HG03108 (cell line): ENCODE data around the gene LYSMD1.

Experiments used
- ATAC-seq: cut with Tn5 transposase; IDR thresholded peaks from one replicate; pipeline ENCODE4 v1.9.1; 2021; ENCODE audit warnings: moderate library complexity; ENCODE audit not compliant: unreplicated experiment

The LYSMD1 gene

DNA sequence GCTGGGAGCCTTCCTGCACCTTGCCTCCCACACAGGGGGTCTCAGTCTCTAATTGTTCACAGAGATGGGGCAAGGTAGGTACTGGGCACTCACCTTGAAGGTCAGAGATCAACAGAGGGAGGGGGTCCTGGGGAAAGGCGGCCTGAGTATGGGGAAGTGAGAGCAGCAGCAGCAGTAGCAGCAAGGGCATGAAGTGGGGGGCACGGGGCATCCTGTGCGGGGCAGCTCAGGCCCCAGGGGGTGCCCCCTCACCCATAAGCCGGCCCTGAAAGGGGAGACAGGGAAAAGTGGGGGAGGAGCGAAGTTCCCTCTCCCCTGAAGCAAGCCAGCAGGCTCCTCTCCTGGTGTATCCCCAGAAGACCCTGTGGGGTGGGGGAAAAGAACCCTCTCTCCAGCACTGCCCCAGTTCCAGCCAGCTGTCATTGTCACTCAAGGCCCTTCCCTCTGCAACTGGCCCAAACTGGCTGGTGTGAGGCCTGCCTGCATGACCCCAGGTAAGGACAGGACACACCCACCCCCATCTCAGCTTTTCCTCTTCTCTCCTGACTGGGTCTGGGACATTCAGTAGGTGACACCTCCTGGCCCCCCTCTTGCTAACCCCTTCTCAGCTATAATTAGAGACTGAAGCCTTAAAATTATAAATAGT is 23.2 kb downstream of the LYSMD1 start:
- ATAC-seq: no peak

DNA sequence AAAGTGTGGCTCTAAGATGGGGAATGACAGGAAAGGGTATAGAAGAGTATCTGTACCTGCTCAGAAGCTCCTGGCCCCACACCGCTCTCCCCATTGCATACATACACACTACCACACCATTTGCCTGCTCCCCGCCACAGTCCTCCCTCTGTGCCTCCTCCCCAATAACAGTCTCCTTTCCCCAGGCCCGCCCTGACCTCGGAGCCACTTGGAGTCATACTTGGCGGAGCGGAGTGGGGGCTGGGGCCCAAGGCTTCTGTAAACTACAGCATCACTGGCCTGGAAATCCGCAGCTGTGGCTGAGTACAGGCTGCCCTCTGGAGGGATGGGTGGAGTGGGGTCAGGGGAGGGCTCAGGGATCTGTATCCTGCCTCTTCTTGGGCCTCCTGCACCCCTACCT is 27.9 kb downstream of the LYSMD1 start:
- no peak for ATAC-seq

DNA sequence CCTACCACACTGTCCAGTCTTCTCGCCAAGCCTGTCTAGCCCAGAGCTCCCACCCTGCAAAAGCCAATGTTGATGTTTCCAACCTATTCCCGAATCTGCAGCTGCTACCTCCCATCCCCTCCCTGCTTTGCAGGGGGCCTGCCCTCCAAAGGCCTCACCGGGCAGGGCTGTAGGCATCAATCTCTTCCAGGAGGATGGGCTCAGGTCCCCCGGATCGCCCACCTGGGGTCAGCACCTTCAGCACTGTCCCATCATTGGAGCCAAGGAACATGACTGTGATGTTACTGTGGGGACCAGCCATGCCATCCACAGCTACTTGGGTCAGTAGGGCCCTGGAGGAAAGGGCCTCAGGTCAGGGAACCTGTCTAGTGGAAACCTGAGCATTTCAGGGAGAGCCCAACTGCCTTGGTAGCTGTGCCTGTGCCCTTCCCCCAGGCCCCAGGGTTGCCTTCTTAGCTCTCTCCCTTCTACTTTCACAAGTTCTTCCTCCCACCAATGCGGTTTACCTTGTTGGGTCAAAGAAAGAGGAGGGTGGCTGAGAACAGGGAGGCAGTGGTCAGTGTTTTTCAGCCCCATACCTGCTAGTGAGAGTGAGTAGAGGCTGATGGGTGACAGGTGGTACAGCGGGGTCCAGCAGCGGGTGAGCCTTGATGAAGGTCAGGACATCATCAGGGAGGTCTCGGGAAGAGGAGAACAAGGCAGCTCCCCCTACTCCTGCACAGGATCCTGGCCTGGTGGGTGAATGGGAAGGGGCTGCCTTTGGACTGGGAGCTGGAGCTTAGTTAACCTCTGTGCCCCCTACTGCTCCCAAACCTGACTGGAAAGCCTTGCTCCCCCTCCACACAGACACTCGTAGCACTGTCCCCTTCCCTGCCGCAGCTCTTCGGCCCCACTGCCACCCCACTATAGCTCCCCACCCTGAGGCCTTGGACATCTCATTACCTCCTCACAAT is 30.0 kb downstream of the LYSMD1 start:
- no peak for ATAC-seq

DNA sequence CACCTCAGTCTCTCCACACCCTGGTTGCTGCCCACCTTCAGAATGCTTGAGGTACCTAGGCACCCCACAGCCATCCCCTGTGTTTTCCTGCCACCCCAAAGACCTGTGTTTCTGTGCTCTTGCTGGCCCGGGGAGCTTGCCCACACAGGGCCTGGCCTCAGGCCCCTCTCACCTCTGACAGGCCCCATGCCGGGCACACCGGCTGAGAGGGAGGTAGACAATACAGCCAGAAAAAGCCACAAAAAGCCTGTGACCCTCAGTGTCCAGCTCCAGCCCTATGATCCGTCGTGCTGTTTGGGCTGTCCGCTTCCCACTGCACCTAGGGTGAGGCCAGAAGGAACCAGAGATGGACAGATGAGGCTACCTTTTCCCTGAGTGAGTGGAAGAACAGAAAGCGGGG is 30.7 kb downstream of the LYSMD1 start:
- ATAC-seq: no peak

DNA sequence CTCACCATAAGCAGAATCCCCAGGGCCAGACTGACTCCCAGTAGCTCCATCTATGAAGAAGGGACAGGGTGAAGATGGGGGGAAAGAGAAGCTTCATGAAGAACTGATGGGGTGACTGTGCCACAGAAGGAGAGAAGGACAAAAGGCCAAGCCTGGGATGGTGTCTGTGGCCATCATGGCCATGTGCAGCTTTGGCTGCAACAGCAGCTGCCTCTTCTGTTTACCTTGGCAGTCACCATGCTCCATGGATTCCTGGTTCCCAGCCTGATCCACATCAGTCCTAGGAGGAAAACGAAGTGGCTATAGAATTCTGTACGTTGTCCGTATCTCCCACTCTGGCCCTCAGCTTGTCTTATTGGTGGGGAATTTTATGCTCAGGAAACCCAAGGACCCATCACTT is 31.3 kb downstream of the LYSMD1 start:
- ATAC-seq: no peak

DNA sequence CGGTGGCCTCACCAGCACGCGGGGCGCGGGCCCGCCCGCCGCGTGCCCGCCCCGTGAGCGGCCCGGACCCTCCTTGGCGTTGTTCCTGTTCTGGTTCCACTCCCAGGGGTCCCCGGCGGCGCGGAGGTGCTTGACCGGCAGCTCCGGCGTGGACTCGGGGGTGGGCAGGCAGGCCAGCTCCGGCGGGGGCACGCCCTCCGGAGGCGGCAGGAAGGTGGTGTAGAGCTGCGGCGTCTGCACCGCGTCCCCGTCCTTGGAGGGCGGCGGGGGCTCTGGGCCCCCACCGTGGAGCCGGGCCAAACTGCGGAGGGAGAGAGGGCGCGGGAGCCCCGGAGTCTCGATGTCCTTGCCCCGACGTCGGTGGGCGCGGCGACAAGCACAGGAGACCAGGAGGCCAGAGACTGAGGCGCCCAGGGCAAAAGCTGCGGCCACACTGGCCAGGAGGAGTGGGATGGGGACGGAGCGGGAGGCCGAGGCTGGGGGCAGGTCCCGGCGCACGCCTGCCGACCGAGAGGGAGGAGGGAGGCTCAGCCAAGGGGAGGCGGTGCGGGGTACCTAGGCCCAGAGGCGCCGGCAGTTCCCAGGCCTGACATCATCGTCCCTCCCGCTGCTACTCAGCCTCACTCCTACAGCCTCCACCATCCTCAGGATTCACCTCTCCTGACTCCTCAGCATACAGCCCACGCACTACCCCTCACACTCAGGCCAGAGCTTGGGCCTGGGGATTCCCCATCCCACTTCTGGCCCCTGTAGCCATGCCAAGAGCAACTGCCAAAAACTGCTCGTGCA is 32.5 kb downstream of the LYSMD1 start:
- ATAC-seq: no peak

DNA sequence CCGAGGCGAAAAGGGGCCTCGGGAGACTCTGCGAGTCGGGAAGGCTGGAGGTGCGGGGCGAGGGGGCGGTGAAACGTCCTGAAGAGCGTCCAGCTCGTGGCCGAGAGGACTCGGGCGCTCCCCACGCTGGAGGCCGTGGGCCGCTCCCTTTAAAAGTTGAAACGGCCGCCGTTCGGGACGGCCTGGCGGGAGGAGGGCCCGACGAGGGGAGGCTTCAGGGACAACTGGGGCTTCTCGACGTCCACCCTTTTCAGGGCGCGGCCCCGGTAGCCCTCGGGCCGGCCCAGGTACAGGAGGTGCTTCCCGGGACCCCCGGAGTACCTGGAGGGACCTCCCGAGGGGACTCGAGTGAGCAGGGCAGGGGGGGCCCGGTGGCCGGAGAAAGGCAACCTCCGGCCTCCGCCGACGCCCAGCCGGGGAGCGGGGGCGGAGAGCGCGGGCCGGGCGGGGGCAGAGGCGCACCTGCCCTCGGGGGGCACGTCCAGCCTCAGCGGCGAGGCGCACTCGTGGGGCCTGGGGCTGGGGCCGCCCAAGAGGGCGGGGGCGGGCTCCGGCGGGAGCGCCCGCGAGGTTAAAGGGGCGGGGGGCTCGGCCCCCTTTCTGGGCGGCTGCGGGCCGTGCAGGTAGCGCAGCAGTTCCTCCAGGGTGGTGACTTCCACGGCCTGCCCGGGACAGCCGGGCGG is 33.2 kb downstream of the LYSMD1 start:
- ATAC-seq: no peak

DNA sequence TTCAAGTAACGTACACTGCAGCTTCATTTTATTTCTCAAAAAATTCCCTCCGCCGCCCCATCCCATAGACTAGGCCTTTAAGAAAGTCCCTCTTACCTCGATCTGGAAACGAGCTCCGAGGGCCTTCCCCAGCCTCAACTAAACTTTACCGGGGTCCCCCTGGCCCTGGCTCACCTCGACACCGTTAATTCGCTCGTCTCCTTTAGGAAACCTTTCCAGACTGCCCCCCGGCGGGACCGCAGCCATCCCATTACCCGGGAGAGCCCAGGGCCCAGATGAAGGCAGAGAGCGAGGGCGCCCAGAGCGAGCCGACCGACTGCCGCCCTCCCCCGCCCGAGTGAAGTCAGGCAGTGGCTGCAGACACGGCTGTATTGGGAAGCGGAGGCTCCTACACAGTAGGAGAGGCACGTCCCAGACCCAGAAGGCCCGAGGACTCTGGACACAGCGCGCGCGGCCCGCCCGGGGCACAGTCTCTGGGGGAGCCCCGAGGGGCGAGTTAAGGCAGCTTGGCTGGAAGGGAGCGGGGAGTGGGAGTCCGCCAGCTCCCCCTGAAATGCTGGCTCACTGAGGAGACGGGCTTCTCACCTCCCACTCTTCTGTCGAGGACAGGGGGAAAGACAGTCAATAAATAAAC is 33.9 kb downstream of the LYSMD1 start:
- ATAC-seq: no peak

DNA sequence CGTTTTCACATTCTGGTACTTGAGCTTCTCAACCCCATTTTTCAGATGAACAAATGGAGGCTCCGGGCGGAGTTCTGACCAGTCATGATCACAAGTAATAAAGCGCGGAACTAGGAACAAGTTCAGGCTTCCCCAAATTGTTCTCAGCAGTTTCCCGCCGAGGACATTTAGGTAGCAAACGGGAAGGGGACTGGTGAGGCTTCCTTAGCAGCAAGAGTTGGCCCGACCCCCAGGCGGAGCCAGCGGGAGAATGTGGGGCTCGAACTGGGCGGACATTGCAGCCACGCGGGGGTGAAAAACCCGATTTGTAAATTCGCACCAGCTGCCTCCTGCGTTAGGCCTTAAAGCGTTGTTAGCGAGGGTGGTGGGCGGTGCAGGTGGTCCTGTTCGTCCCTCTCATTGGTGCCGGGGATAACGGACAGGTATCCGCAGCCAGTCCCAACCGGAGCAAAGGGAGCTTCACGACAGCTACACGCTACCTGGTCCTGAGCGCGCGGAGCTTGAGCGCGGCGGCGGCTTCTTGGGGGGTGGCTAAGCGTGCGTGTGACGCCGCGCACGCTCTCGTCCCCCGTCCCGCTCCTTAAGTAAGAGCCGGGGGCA is 34.6 kb downstream of the LYSMD1 start:
- peak; percentile 81 for ATAC-seq

DNA sequence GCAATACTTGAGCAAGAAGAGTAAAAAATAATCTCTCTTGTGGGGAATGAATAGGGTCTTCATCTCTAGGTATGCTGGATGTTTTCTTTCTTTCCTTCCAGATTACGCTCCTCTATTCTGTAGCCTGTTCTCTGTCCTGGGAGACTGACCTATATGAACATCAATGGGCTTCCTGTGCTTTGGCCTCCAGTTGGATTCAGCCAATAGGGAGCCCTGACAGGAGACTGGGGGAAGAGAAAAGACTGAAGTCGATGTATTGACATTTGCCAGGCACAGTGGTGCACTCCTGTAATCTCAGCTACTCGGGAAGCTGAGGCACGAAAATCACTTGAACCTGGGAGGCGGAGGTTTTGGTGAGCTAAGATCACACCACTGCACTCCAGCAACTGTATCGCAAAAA is 36.9 kb downstream of the LYSMD1 start:
- ATAC-seq: no peak

DNA sequence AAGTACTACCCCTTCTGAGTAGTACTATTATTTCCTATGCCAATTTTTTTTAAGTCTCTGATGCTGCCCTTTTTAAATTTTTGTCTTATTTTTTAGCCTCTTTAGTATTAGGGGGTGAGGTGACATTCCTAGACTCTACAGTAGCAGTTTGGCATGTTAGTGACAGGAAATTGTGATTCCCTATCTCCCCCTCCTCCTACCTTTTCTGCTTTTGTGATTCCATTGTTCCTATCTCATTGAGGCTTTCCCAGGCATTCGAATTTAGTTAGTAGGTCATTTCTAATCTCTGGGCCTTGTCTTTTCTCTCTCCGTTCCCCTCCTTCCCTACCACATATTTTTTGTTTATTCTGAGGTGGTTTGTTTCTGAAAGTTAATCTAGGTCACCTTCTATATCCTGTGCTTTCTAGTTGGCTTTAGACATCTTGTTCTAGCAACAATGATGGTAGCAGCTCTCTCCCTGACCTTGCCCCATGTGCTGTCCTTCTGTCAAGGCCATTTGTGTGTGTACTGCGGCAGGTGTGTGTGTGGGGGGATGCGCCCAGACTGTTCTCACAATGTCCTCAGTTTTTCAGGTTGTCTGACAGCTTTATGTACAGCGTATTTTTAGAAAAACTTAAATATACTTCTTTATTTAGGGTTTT is 40.8 kb downstream of the LYSMD1 start:
- no peak for ATAC-seq

DNA sequence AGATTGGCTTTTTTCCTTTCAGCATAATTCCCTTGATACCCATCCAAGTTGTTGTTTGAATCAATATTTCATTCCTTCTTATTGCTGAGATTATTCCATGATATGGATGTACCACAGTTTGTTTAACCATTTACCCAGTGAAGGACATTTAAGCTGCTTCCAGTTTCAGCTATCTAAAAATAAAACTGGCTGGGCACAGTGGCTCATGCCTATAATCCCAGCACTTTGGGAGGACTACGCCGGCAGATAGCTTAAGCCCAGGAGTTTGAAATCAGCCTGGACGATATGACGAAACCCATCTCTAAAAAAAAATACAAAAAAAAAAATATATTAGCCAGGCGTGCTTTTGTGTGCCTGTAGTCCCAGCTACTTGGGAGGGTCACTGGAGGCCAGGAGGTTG is 51.8 kb downstream of the LYSMD1 start:
- ATAC-seq: no peak
